Spinal cord (tissue), 10 donors: ENCODE measurements around the gene PHKA1. TPM values are rescaled to one million over a fixed set of nuclear protein-coding genes. Genes with fewer than 3 reads are reported as not detected.
"Not testable (repeated sequence)": the region's sequence is repeated elsewhere in the genome, so short reads cannot be mapped to it uniquely, and the experiment has no call there.

Experiments
- DNase-seq, 6 donors: peaks; one replicate each; pipeline versions ENCODE4 v3.0.0 to v3.0.0-alpha.2; 2013 to 2015; ENCODE audit warnings: low spot score in 6 of 6, low read depth in 4 of 6
- H3K27ac ChIP-seq: one replicate; pipeline ENCODE4 v1.5.1; 2013; ENCODE audit warnings: low read depth, low read length, control low read depth
- H3K27me3 ChIP-seq: one replicate; pipeline ENCODE4 v1.6.1; 2013; ENCODE audit warnings: low read length; ENCODE audit not compliant: control insufficient read depth, insufficient read depth
- H3K36me3 ChIP-seq: one replicate; pipeline ENCODE4 v1.6.1; 2013; ENCODE audit warnings: low read length; ENCODE audit not compliant: control insufficient read depth, insufficient read depth
- H3K4me1 ChIP-seq: one replicate; pipeline ENCODE4 v1.6.1; 2013; ENCODE audit warnings: low read length; ENCODE audit not compliant: control insufficient read depth, insufficient read depth
- H3K4me3 ChIP-seq: one replicate; pipeline ENCODE4 v1.5.1; 2013; ENCODE audit warnings: low read depth, low read length, control low read depth
- H3K9me3 ChIP-seq: one replicate; pipeline ENCODE4 v1.6.1; 2013; ENCODE audit warnings: low read length; ENCODE audit not compliant: control insufficient read depth, insufficient read depth
- WGBS: methylation state at CpG from one replicate; pipeline ENCODE4 v1.1.5; 2013; ENCODE audit warnings: missing lambda C conversion rate; ENCODE audit not compliant: insufficient coverage; 5-methylcytosine and 5-hydroxymethylcytosine counted together
- long read RNA-seq, 4 donors: transcript quantifications; one replicate each; lab custom pipeline, GENCODE V29; 2026
- polyA plus RNA-seq, 2 donors: library from polyadenylated mRNA; unstranded; fragments of 120-200 nt; gene quantifications; one replicate each; pipeline ENCODE4 v1.2.1, GENCODE V29; 2013; ENCODE audit not compliant: insufficient read length in 2 of 2
- total RNA-seq, 2 donors: library from RNA; depleted of rRNA in 1 of 2; stranded (reverse); fragments of 120-200 nt in 1 of 2; fragments of >200 nt in 1 of 2; gene quantifications; one replicate each; pipeline versions ENCODE4 v1.2.3 to v1.2.4, GENCODE V29; 2013 to 2014
- donor health status: healthy.

Gene PHKA1
- total RNA-seq (1 to 10 TPM; 6.1 to 7.4 TPM), polyA plus RNA-seq (1 to 10 TPM; 7.5 to 9.3 TPM)
- long read RNA-seq, donor 1, full-length matches to known transcripts, result 1 of 1 reads
- long read RNA-seq, donor 1, partial matches to known transcripts, result 0 of 1 reads
- long read RNA-seq, donor 1, other reads (novel, unspliced or antisense), result 0 of 1 reads
- long read RNA-seq, donor 2, result 0 reads
- long read RNA-seq, donor 3, result 0 reads
- long read RNA-seq, donor 4, result 0 reads

DNA sequence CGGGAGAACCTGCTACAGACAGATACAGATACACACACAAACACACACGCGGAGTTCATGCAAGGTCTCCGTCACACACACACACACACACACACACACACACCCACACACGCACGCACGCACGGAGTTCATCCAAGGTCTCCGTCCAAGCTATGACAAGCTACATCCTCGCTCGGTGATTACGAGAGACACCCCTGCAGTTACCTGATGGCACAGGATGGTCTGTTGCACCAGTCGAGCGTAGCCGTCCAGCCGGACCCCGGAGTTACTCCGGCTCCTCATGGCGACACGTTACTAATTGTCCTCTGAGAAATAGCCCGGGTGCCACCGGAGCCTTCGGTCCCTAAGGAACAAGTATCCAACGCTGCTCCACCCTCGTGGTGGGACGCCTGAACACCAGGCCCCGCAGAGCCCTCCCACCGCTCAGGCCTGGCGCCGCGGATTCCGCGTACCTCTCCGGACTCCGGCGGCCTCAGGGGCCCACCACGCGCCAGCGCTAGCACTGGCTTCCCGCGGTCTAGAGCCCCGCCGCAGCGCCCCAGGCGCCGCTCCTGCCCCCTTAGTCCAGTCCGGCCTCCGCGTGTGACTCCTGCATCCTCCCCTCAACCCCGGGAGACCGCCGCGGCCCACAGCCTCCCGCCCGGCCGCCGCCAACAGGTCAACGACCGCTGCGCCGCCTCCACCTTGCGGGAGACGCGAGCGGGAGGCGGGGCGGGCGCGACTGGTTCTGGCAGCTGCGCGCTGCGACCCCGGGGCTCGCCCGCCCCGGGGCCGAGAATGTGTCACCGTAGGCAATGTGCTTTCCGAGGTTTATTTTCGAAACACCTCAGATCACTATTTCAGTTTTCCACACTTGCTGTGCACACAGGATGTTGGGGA lies at the start of gene PHKA1:
Gene PHKA1 (minus strand): TSS at position 708 of the 879 bp plus-strand sequence. CDS start 426 bp downstream, at position 282.
- peak in 2 of 6 donors; percentile 32 to 41 for DNase-seq
- H3K27me3 ChIP-seq, H3K36me3 ChIP-seq, H3K4me1 ChIP-seq, H3K9me3 ChIP-seq: not testable (repeated sequence)
- Histone ChIP-seq H3K4me3 (peak within 1 kb of the TSS; percentile 27), H3K27ac (peak within 1 kb of the TSS; percentile 29)
- WGBS, result 28% methylated on average over 73 of the region's 80 CpGs

DNA sequence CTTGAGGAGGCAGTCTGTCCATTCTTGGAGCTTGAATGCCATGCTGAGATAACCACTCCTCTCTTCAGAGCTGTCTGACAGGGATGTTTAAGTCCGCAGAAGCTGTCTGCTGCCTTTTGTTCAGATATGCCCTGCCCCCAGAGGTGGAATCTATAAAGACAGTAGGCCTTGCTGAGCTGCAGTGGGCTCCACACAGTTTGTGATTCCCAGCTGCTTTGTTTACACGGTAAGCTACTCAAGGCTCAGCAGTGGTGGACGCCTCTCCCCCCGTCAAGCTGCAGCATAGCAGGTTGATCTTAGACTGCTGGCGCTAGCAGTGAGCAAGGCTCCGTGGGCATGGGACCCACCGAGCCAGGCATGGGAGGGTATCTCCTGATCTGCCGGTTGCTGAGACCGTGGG lies 46.3 kb upstream of the PHKA1 start:
- H3K27ac ChIP-seq, H3K9me3 ChIP-seq, H3K36me3 ChIP-seq, DNase-seq, H3K4me1 ChIP-seq, H3K27me3 ChIP-seq, H3K4me3 ChIP-seq: not testable (repeated sequence)
- WGBS, result no CpG with 5 or more reads among the region's 9 CpGs

DNA sequence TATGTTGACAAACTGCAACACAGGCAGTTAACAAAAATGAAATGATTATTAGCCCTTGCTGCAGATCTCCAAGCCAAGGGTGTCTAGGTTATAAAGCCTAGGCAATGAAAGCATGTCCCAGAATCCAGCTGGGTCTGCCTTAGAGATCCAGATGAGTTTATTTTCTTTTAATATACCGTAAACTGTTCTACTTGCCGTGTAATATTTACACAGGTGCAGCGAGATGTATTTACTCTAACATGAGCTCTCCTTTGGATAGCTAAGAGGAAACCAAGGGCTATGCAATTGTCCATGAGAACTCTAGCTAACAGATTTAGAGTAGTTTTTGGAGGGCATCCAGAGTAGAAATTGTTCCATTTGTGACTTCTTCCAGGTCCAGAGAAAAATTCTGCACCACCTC lies 34.4 kb upstream of the PHKA1 start:
- H3K27ac ChIP-seq, H3K4me3 ChIP-seq, H3K9me3 ChIP-seq, H3K36me3 ChIP-seq, DNase-seq, H3K27me3 ChIP-seq, H3K4me1 ChIP-seq: not testable (repeated sequence)
- no CpG with 5 or more reads among the region's 3 CpGs for WGBS

DNA sequence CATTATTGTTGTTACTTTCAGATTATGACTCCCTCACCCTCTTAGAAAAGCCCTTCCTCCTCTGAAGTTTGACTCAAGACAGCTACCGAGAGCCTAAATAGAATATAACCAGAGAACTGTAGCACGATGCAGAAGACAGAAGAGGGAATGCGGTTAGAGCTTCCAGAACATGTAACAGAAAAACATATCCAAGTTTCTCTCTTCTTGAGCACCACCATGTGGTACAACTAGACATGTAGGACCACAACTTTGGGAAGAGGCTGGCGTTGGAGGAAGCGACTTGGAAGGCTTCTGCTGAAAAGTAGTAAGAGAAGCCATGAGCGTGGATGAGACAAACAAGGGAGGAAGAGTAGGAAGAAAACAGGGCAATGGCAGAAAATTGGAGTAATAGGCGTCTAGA lies 31.4 kb upstream of the PHKA1 start:
- WGBS, result no CpG with 5 or more reads among the region's 7 CpGs
- H3K9me3 ChIP-seq, H3K4me1 ChIP-seq: not testable (repeated sequence)

DNA sequence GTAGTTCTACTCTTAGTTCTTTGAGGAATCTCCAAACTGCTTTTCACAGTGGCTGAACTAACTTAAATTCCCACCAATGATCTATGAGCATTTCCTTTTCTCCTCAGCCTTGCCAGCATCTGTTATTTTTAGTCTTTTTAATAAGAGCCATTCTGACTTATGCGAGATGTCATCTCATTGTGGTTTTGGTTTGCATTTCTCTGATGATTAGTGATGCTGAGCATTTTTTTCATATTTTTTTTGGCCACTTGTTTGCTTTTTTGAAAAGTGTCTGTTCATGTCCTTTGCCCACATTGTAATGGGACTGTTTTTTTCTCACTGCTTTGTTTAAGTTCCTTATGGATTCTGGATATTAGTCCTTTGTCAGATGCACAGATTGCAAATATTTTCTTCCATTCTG lies 21.5 kb upstream of the PHKA1 start:
- no peak for DNase-seq
- H3K27me3 ChIP-seq, result no peaks in the 10 kb centered on the region
- H3K4me3 ChIP-seq, result no peak overlapping the region
- no peaks in the 10 kb centered on the region for H3K9me3 ChIP-seq
- no peak overlapping the region for H3K27ac ChIP-seq
- H3K4me1 ChIP-seq, result no peaks in the 10 kb centered on the region
- WGBS, result 100% methylated on average over 1 of the region's 1 CpG
- H3K36me3 ChIP-seq, result no peaks in the 10 kb centered on the region

More for the DNA sequence above, 31.4 kb upstream of the PHKA1 start:
- H3K27ac ChIP-seq, H3K36me3 ChIP-seq, H3K27me3 ChIP-seq, DNase-seq, H3K4me3 ChIP-seq: not testable (repeated sequence)

DNA sequence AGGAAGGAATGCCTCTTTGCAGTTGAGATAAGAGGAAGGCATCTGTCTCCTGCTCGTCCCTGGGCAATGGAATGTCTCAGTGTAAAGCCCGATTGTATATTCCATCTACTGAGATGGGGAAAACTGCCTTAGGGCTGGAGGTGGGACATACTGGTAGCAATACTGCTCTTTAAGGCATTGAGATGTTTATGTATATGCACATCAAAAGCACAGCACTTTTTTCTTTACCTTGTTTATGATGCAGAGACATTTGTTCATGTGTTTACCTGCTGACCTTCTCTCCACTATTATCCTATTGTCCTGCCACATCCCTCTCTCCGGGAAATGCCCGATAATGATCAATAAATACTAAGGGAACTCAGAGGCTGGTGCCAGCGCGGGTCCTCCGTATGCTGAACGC lies 19.5 kb upstream of the PHKA1 start:
- 58% methylated on average over 6 of the region's 8 CpGs for WGBS
- not testable (repeated sequence) for H3K27ac ChIP-seq, H3K4me3 ChIP-seq, H3K9me3 ChIP-seq, H3K27me3 ChIP-seq, DNase-seq, H3K36me3 ChIP-seq, H3K4me1 ChIP-seq

DNA sequence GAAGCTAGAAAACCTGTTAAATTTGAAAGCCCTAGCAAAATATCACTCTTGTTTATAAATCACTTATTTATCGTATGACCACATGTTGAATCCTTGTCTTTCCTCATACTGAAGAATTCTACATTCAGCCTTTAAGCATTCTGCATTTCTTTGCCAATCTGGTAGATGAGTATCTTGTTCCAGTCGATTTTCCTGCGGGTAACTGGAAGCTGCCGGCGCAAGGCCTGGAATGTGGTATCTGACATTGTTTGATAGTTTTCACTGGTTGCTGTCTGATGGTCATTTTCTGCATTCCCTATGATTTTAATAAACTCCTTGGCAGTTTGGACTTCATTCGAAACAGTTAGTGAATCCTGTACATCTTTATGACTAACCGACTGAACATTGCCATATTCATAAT lies 13.7 kb upstream of the PHKA1 start:
- H3K9me3 ChIP-seq, result no peaks in the 10 kb centered on the region
- H3K4me3 ChIP-seq, result no peak overlapping the region
- no peak overlapping the region for H3K27ac ChIP-seq
- no peaks in the 10 kb centered on the region for H3K27me3 ChIP-seq
- no CpG with 5 or more reads among the region's 7 CpGs for WGBS
- no peaks in the 10 kb centered on the region for H3K4me1 ChIP-seq
- DNase-seq, result no peak
- H3K36me3 ChIP-seq, result no peaks in the 10 kb centered on the region

DNA sequence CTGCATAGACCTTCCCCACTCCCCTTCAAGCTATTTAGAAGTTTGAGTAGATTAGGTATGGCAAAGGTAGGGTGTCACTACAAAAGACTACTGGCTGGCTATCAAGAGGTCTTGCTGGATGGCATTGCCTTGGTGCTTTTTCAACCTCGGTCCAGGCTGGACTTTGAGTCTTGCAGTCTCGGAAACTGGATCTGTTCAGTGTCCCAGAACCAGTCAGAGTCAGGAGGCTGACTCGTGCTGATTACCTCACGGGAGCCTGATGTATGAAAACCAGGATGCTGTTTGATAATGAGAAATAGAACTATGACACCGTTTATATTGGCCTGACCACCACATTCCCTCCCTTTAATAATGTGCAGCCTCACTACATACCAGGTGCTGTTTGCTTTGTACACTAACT lies 2.7 kb upstream of the PHKA1 start:
- H3K4me3 ChIP-seq, result no peak overlapping the region
- DNase-seq, result no peak
- H3K27me3 ChIP-seq, result no peaks in the 10 kb centered on the region
- 74% methylated on average over 2 of the region's 5 CpGs for WGBS
- H3K4me1 ChIP-seq, result peaks cover 4% of the 10 kb centered on the region
- H3K9me3 ChIP-seq, result no peaks in the 10 kb centered on the region
- H3K36me3 ChIP-seq, result no peaks in the 10 kb centered on the region
- no peak overlapping the region for H3K27ac ChIP-seq

DNA sequence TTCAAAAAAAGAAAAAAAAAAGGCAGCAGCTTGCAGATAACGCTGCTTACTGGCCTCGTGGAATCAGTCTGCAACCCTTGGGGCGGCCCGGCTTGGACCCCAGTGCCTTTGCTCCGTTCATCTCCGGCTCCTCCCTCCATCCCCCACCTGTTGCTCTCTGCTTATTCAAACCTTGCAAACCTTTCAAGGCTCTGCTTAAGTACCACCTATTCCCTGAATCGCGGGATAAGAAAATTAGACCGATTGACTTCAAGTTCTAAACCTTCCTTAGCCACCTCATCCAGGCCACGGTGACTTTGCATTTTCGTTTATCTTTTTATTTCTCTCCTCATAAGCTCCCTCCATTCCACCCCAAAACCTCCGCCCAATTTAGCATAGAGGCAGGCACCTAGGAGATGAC lies 1.4 kb upstream of the PHKA1 start:
- no peak for DNase-seq
- WGBS, result 64% methylated on average over 10 of the region's 12 CpGs

DNA sequence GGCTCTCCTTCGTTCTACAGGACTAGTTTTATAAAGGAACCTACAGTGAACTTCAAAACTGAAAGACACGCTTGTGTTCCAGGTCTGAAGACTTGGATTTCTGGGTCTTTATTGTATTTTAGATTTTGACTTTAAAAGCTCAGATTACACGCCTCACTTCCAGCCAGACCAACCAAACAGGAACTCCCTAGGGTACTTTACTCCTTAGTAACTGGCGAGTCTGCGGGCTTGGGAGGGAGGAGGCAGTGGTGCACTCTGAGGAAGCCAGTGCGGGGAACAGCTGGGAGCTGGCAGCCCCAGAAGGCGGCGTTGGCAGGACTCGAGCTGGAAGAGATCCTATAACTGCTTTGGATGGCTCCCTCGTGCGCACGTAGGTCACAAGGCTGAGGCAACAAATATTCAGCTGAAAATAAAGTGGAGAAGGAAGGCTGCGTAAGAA lies 391 bp upstream of the PHKA1 start:
- WGBS, result 27% methylated on average over 9 of the region's 13 CpGs
- no peaks in the 10 kb centered on the region for H3K27me3 ChIP-seq
- H3K4me1 ChIP-seq, result peaks cover 4% of the 10 kb centered on the region
- DNase-seq, result peak in 4 of 6 donors; percentile 12 to 73 (median 51)
- H3K36me3 ChIP-seq, result no peaks in the 10 kb centered on the region
- H3K9me3 ChIP-seq, result no peaks in the 10 kb centered on the region
- H3K4me3 ChIP-seq, result peak overlapping the region; percentile 27
- peak overlapping the region; percentile 29 for H3K27ac ChIP-seq

More for the DNA sequence above, 1.4 kb upstream of the PHKA1 start:
- Histone ChIP-seq H3K36me3 (no peaks in the 10 kb centered on the region), H3K9me3 (no peaks in the 10 kb centered on the region), H3K27ac (no peak overlapping the region), H3K4me3 (no peak overlapping the region), H3K27me3 (no peaks in the 10 kb centered on the region), H3K4me1 (peaks cover 4% of the 10 kb centered on the region)
